ENCODE measurements around the gene SLC25A15.

- no peak for TF ChIP-seq REST (IDR thresholded peaks at IDR 0.05; ENCODE audit: low read depth, low read length)
- no peak for TF ChIP-seq CTCF (IDR thresholded peaks at IDR 0.05)
- no peak for TF ChIP-seq MXI1 (IDR thresholded peaks at IDR 0.05; ENCODE audit: low read depth, low read length)
Observed at GRCh38 chr13:40776681-40777165, 12.7 kb upstream of the SLC25A15 start.

All from SK-N-SH (cell line).